ENCODE measurements around the gene MRI1. TPM values are rescaled to one million over a fixed set of nuclear protein-coding genes. Genes with fewer than 3 reads are reported as not detected.

The MRI1 gene
- total and polyA plus RNA-seq, 2 donors from 2014 or later, result 18.8 to 46.5 TPM

DNA sequence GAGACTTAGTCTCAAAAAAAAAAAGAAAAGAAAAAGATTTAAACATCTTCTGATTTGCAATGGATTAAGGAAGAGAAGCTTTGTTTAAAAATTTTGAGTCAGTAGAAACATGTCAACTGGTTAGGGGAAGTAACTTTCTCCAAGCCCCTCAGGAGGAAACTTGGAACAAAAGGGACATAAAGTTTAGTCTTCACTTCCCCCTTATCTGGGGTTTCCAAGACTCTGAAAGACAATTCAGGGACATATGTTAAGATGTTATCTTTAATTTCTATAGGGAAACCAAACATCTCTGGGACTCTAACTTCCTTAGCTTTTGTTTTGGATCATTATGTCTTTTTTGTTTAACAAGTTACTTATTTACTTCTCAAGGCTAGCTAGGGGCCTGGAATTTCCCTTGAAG, 20.1 kb upstream of the MRI1 start:
- Histone ChIP-seq H3K4me1 (ENCODE audit: control insufficient read depth in 2 of 3, insufficient read depth in 2 of 3, low read depth in 1 of 3, low read length in 3 of 3) (peaks cover 0 to 7% (median 0%) of the 10 kb centered on the region in 3 donors), H3K27ac (ENCODE audit: low read depth in 2 of 2, low read length in 2 of 2) (no peak overlapping the region), H3K27me3 (ENCODE audit: control insufficient read depth, insufficient read depth, low read length) (no peaks in the 10 kb centered on the region), H3K36me3 (ENCODE audit: control insufficient read depth in 2 of 3, insufficient read depth in 3 of 3, low read length in 3 of 3) (peaks cover 0 to 2% (median 0%) of the 10 kb centered on the region in 3 donors), H3K9me3 (ENCODE audit: control insufficient read depth in 2 of 3, insufficient read depth in 1 of 3, low read length in 3 of 3) (no peaks in the 10 kb centered on the region), H3K4me3 (ENCODE audit: low read length in 3 of 3) (no peak overlapping the region), H3K9ac (ENCODE audit: low read length in 3 of 3) (no peak overlapping the region)
- FAIRE-seq (no peak), DNase-seq (peak in 1 of 5 donors; percentile 20)
- intact Hi-C loops (cut with DNase I), result no loop called here
- TF ChIP-seq CTCF (IDR thresholded peaks at IDR 0.05; ENCODE audit: borderline replicate concordance, extremely low read depth, insufficient read depth), result no peak

- Histone ChIP-seq H3K4me1 (ENCODE audit: control insufficient read depth in 2 of 3, insufficient read depth in 2 of 3, low read depth in 1 of 3, low read length in 3 of 3) (peaks cover 0 to 7% (median 0%) of the 10 kb centered on the region in 3 donors), H3K9ac (ENCODE audit: low read length in 3 of 3) (peak overlapping the region in 1 of 3 donors; percentile 22), H3K27me3 (ENCODE audit: control insufficient read depth, insufficient read depth, low read length) (no peaks in the 10 kb centered on the region), H3K27ac (ENCODE audit: low read depth in 2 of 2, low read length in 2 of 2) (peak overlapping the region in 1 of 2 donors; percentile 81), H3K4me3 (ENCODE audit: low read length in 3 of 3) (peak overlapping the region; percentile 6 to 94 (median 84)), H3K9me3 (ENCODE audit: control insufficient read depth in 2 of 3, insufficient read depth in 1 of 3, low read length in 3 of 3) (no peaks in the 10 kb centered on the region), H3K36me3 (ENCODE audit: control insufficient read depth in 2 of 3, insufficient read depth in 3 of 3, low read length in 3 of 3) (peaks cover 0 to 2% (median 0%) of the 10 kb centered on the region in 3 donors)
- intact Hi-C loops (cut with DNase I), result no loop called here
- no peak for DNase-seq
- TF ChIP-seq CTCF (IDR thresholded peaks at IDR 0.05; ENCODE audit: borderline replicate concordance, extremely low read depth, insufficient read depth), result no peak
- no peak for FAIRE-seq
These were observed 17.2 kb upstream of the MRI1 start for GRCh38 chr19:13747098-13747453.

- peak overlapping the region; percentile 74 to 81 for H3K27ac ChIP-seq (ENCODE audit: low read depth in 2 of 2, low read length in 2 of 2)
- no peaks in the 10 kb centered on the region for H3K27me3 ChIP-seq (ENCODE audit: control insufficient read depth, insufficient read depth, low read length)
- intact Hi-C loops (cut with DNase I), result no loop called here
- no peak for TF ChIP-seq CTCF (IDR thresholded peaks at IDR 0.05; ENCODE audit: borderline replicate concordance, extremely low read depth, insufficient read depth)
- H3K4me1 ChIP-seq (ENCODE audit: control insufficient read depth in 2 of 3, insufficient read depth in 2 of 3, low read depth in 1 of 3, low read length in 3 of 3), result peaks cover 0 to 7% (median 0%) of the 10 kb centered on the region in 3 donors
- peaks cover 0 to 2% (median 0%) of the 10 kb centered on the region in 3 donors for H3K36me3 ChIP-seq (ENCODE audit: control insufficient read depth in 2 of 3, insufficient read depth in 3 of 3, low read length in 3 of 3)
- H3K9ac ChIP-seq (ENCODE audit: low read length in 3 of 3), result peak overlapping the region; percentile 38 to 78 (median 67)
- FAIRE-seq, result no peak
- peak in 4 of 5 donors; percentile 25 to 56 (median 50) for DNase-seq
- H3K4me3 ChIP-seq (ENCODE audit: low read length in 3 of 3), result peak overlapping the region; percentile 80 to 94 (median 84)
- H3K9me3 ChIP-seq (ENCODE audit: control insufficient read depth in 2 of 3, insufficient read depth in 1 of 3, low read length in 3 of 3), result no peaks in the 10 kb centered on the region
These were observed 16.0 kb upstream of the MRI1 start for GRCh38 chr19:13748169-13748828.
